Mesenchymal stem cell (in vitro differentiated cells and primary cell): ENCODE results near the gene EPM2A. TPM values are rescaled to one million over a fixed set of nuclear protein-coding genes. Genes with fewer than 3 reads are reported as not detected.

ENCODE experiments used
- small RNA-seq: library from polyadenylated mRNA; stranded (forward); fragments of <200 nt; extraction: miRNeasy Mini kit (QIAGEN cat#:217004); gene quantifications from one replicate; pipeline ENCODE3, GENCODE V24; 2013; ENCODE audit warnings: low read depth

The EPM2A gene

Small RNA genes lying within 50 kb of the gene (small RNA-seq; reads per million reads assigned to genes)
- not detected for gene AL023806.2
